Neural cell (in vitro differentiated cells): Measurements from ENCODE around the gene C9orf57. TPM values are rescaled to one million over a fixed set of nuclear protein-coding genes. Genes with fewer than 3 reads are reported as not detected.

Experiments used
- H2AFZ ChIP-seq: fragments of 200-600, 300-800 bp; sonication (generic), shearing (Covaris generic); 2 replicates; pipeline ENCODE4 v1.6.0; 2014; ENCODE audit warnings: low read depth, mild to moderate bottlenecking, antibody characterized with exemption, low read length, moderate library complexity
- H3F3A ChIP-seq: fragments of 200-600 bp; shearing (Covaris generic); 2 replicates; pipeline ENCODE4 v1.6.1; 2016; ENCODE audit warnings: mild to moderate bottlenecking, moderate library complexity, mixed read lengths, antibody characterized with exemption, low read length; ENCODE audit not compliant: insufficient read depth, poor library complexity, severe bottlenecking
- H3K27ac ChIP-seq: fragments of 200-600, 300-800 bp; sonication (generic), shearing (Covaris generic); 2 replicates; pipeline ENCODE4 v1.5.1; 2014; ENCODE audit warnings: mild to moderate bottlenecking, low read length, moderate library complexity
- H3K27me3 ChIP-seq: fragments of 300-800, 200-600 bp; sonication (generic), shearing (Covaris generic); 2 replicates; pipeline ENCODE4 v1.6.0; 2014; ENCODE audit warnings: mild to moderate bottlenecking, low read depth, low read length, moderate library complexity; ENCODE audit not compliant: insufficient read depth
- H3K36me3 ChIP-seq: fragments of 300-800, 200-600 bp; sonication (generic), shearing (Covaris generic); 2 replicates; pipeline ENCODE4 v1.5.1; 2014; ENCODE audit warnings: mild to moderate bottlenecking, antibody characterized with exemption, low read length, moderate library complexity; ENCODE audit not compliant: insufficient read depth
- H3K4me2 ChIP-seq: fragments of 300-800, 200-600 bp; sonication (generic), shearing (Covaris generic); 2 replicates; pipeline ENCODE4 v1.6.0; 2014; ENCODE audit warnings: mild to moderate bottlenecking, low read length
- H3K4me3 ChIP-seq: fragments of 300-800, 200-600 bp; sonication (generic), shearing (Covaris generic); 2 replicates; pipeline ENCODE4 v1.5.1; 2014; ENCODE audit warnings: mild to moderate bottlenecking, low read length, moderate library complexity
- H3K79me2 ChIP-seq: fragments of 200-600 bp; shearing (Covaris generic); replicated peaks from 2 replicates; pipeline ENCODE4 v1.6.0; 2014; ENCODE audit warnings: mild to moderate bottlenecking, low read length, moderate library complexity; ENCODE audit not compliant: insufficient read depth
- H3K9ac ChIP-seq: fragments of 300-800, 200-600 bp; sonication (generic), shearing (Covaris generic); 2 replicates; pipeline ENCODE4 v1.6.1; 2016; ENCODE audit warnings: mild to moderate bottlenecking, low read length, mixed read lengths
- H3K9me2 ChIP-seq: fragments of 200-600 bp; shearing (Covaris generic); 2 replicates; pipeline ENCODE4 v1.6.1; 2016; ENCODE audit warnings: mild to moderate bottlenecking, low read length, mixed read lengths; ENCODE audit not compliant: insufficient read depth
- H3K9me3 ChIP-seq: fragments of 200-600, 300-800 bp; sonication (generic), shearing (Covaris generic); 2 replicates; pipeline ENCODE4 v1.6.1; 2016; ENCODE audit warnings: mild to moderate bottlenecking, mixed run types, low read length, moderate library complexity, mixed read lengths
- H4K20me1 ChIP-seq: fragments of 200-600 bp; shearing (Covaris generic); 2 replicates; pipeline ENCODE4 v1.6.1; 2016; ENCODE audit warnings: mild to moderate bottlenecking, mixed run types; ENCODE audit not compliant: insufficient read depth
- EP300 ChIP-seq: fragments of 450-650 bp; conservative IDR thresholded peaks from 2 replicates; pipeline ENCODE4 v1.6.1; 2014; ENCODE audit warnings: antibody characterized with exemption, mild to moderate bottlenecking, moderate library complexity; ENCODE audit not compliant: poor library complexity, severe bottlenecking
- EZH2 ChIP-seq: fragments of 200-600, 300-800 bp; shearing (Covaris generic), sonication (generic); IDR thresholded peaks from 2 replicates; pipeline ENCODE4 v1.6.1; 2014; ENCODE audit warnings: antibody characterized with exemption, low read length, borderline replicate concordance, mild to moderate bottlenecking; ENCODE audit not compliant: insufficient read depth, poor library complexity, severe bottlenecking
- MXI1 ChIP-seq: fragments of 450-650 bp; conservative IDR thresholded peaks from 2 replicates; pipeline ENCODE4 v1.6.1; 2014; ENCODE audit warnings: antibody characterized with exemption, mild to moderate bottlenecking; ENCODE audit not compliant: poor library complexity, severe bottlenecking
- POLR2AphosphoS5 ChIP-seq: IDR thresholded peaks from 2 replicates; pipeline ENCODE4 v1.6.1; 2012
- RAD21 ChIP-seq: fragments of 450-650 bp; conservative IDR thresholded peaks from 2 replicates; pipeline ENCODE4 v1.6.1; 2014; ENCODE audit warnings: antibody characterized with exemption, mild to moderate bottlenecking, moderate library complexity
- SMC3 ChIP-seq: fragments of 450-650 bp; conservative IDR thresholded peaks from 2 replicates; pipeline ENCODE4 v1.6.1; 2014; ENCODE audit warnings: antibody characterized with exemption, mild to moderate bottlenecking, moderate library complexity; ENCODE audit not compliant: poor library complexity
- TAF1 ChIP-seq: IDR thresholded peaks from 2 replicates; pipeline ENCODE4 v1.6.1; 2012; ENCODE audit warnings: low read depth
- polyA plus RNA-seq: library from polyadenylated mRNA; depleted of rRNA; stranded (reverse); fragments of >200 nt; gene quantifications from 2 replicates; pipeline ENCODE4 v1.2.3, GENCODE V29; 2014
- TF ChIP-seq, protein P1 (sequence below): IDR thresholded peaks from 2 replicates; pipeline ENCODE4 v1.6.1; 2012; ENCODE audit warnings: borderline replicate concordance
- TF ChIP-seq, protein P2 (sequence below): fragments of 450-650 bp; IDR thresholded peaks from 2 replicates; pipeline ENCODE4 v1.5.1; 2014; ENCODE audit warnings: antibody characterized with exemption, mild to moderate bottlenecking, moderate library complexity; ENCODE audit not compliant: poor library complexity, severe bottlenecking

C9orf57 gene
- polyA plus RNA-seq, 1 donor from 2014 or later, result not detected

DNA sequence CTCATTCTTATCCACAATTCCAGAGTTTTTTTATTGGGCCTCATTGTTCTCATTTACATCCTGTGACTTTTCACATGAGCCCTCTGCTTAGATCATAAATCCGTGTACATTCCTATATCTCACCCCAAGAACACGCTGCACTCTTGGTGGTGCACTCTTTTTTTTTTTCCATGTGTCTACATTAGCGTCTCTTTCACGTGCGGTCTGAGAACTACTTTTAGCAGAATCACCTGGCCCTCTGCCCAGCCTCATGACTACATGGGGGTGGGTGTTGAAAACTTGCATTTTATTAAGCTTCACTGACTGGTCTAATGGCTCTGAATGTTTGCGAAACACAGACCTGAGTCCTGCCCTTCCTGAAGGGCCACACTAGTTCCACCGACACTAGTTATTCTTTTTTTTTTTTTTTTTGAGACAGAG, 18.6 kb downstream of the C9orf57 start:
- TF ChIP-seq, protein P1, sequence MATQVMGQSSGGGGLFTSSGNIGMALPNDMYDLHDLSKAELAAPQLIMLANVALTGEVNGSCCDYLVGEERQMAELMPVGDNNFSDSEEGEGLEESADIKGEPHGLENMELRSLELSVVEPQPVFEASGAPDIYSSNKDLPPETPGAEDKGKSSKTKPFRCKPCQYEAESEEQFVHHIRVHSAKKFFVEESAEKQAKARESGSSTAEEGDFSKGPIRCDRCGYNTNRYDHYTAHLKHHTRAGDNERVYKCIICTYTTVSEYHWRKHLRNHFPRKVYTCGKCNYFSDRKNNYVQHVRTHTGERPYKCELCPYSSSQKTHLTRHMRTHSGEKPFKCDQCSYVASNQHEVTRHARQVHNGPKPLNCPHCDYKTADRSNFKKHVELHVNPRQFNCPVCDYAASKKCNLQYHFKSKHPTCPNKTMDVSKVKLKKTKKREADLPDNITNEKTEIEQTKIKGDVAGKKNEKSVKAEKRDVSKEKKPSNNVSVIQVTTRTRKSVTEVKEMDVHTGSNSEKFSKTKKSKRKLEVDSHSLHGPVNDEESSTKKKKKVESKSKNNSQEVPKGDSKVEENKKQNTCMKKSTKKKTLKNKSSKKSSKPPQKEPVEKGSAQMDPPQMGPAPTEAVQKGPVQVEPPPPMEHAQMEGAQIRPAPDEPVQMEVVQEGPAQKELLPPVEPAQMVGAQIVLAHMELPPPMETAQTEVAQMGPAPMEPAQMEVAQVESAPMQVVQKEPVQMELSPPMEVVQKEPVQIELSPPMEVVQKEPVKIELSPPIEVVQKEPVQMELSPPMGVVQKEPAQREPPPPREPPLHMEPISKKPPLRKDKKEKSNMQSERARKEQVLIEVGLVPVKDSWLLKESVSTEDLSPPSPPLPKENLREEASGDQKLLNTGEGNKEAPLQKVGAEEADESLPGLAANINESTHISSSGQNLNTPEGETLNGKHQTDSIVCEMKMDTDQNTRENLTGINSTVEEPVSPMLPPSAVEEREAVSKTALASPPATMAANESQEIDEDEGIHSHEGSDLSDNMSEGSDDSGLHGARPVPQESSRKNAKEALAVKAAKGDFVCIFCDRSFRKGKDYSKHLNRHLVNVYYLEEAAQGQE, result no peak
- TF ChIP-seq, protein P2, sequence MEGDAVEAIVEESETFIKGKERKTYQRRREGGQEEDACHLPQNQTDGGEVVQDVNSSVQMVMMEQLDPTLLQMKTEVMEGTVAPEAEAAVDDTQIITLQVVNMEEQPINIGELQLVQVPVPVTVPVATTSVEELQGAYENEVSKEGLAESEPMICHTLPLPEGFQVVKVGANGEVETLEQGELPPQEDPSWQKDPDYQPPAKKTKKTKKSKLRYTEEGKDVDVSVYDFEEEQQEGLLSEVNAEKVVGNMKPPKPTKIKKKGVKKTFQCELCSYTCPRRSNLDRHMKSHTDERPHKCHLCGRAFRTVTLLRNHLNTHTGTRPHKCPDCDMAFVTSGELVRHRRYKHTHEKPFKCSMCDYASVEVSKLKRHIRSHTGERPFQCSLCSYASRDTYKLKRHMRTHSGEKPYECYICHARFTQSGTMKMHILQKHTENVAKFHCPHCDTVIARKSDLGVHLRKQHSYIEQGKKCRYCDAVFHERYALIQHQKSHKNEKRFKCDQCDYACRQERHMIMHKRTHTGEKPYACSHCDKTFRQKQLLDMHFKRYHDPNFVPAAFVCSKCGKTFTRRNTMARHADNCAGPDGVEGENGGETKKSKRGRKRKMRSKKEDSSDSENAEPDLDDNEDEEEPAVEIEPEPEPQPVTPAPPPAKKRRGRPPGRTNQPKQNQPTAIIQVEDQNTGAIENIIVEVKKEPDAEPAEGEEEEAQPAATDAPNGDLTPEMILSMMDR, result no peak
- no peak for TF ChIP-seq EP300
- TF ChIP-seq TAF1, result no peak
- no peak for TF ChIP-seq MXI1
- Histone ChIP-seq H3F3A (no peaks in the 10 kb centered on the region), H3K27me3 (no peaks in the 10 kb centered on the region), H3K4me2 (no peak overlapping the region), H3K27ac (no peak overlapping the region), H3K79me2 (no peaks in the 10 kb centered on the region), H2AFZ (no peak overlapping the region), H4K20me1 (no peaks in the 10 kb centered on the region), H3K9me2 (no peaks in the 10 kb centered on the region), H3K9ac (no peak overlapping the region), H3K4me3 (no peak overlapping the region), H3K9me3 (no peaks in the 10 kb centered on the region), H3K36me3 (no peaks in the 10 kb centered on the region)

DNA sequence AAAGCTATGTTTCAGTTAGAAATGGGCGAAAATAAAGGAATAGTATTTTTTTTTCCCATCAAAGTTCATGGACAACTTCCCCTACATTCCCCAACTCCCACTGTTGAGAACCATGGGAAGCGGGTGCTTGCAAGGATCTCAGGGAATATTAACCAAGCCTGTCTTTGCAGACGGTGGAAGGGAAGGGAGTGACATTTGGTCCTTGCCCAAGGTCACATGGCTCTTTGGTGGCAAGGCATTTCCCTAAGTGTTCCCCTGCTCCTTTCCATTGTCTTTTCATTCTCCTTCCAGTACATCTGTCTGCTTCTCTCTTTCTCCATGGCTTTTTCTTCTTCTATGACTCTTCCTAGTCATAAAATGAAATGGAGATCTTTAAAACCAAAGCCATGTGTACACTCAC, 19.0 kb downstream of the C9orf57 start:
- Histone ChIP-seq H4K20me1 (no peaks in the 10 kb centered on the region), H3K79me2 (no peaks in the 10 kb centered on the region), H2AFZ (no peak overlapping the region), H3K36me3 (no peaks in the 10 kb centered on the region), H3K9ac (no peak overlapping the region), H3K9me3 (no peaks in the 10 kb centered on the region), H3K27ac (no peak overlapping the region), H3F3A (no peaks in the 10 kb centered on the region), H3K4me2 (no peak overlapping the region), H3K4me3 (no peak overlapping the region), H3K27me3 (no peaks in the 10 kb centered on the region), H3K9me2 (no peaks in the 10 kb centered on the region)
- no peak for TF ChIP-seq POLR2AphosphoS5
- TF ChIP-seq TAF1, result no peak
- TF ChIP-seq SMC3, result no peak
- no peak for TF ChIP-seq MXI1
- no peak for TF ChIP-seq RAD21
- no peak for TF ChIP-seq EP300
- TF ChIP-seq, protein P1, result no peak
- no peak for TF ChIP-seq EZH2
- TF ChIP-seq, protein P2, result no peak
